HCT116 (cell line): ENCODE results near the gene RTN4.

ENCODE experiments used
- EZH2 ChIP-seq: fragments of 200-600 bp; sonication (generic); IDR thresholded peaks from 2 replicates; pipeline ENCODE4 v1.6.1; 2017; ENCODE audit warnings: antibody characterized with exemption, mixed run types
- POLR2A ChIP-seq: IDR thresholded peaks from 2 replicates; pipeline ENCODE4 v1.7.0; 2011; ENCODE audit warnings: borderline replicate concordance; ENCODE audit not compliant: insufficient read depth, insufficient read length; ENCODE audit errors: extremely low read depth
- POLR2AphosphoS5 ChIP-seq: IDR thresholded peaks from 2 replicates; pipeline ENCODE4 v1.6.1; 2011; ENCODE audit warnings: mild to moderate bottlenecking, low read depth, low read length, moderate library complexity
- SRF ChIP-seq: IDR thresholded peaks from 2 replicates; pipeline ENCODE4 v1.6.1; 2012; ENCODE audit warnings: low read depth
- TF ChIP-seq, protein P1 (sequence below), 3 experiments: fragments of 200-600 bp in 1 of 3; sonication (generic) in 1 of 3; IDR thresholded peaks in 2 of 3; conservative IDR thresholded peaks in 1 of 3; 2 replicates each; pipeline ENCODE4 v1.5.1; 2012 to 2017; ENCODE audit warnings: low read depth in 2 of 3, low read length in 2 of 3, antibody characterized with exemption in 1 of 3, borderline replicate concordance in 1 of 3, control low read depth in 1 of 3, mild to moderate bottlenecking in 1 of 3, mixed read lengths in 1 of 3, mixed run types in 1 of 3, moderate library complexity in 1 of 3; ENCODE audit not compliant: insufficient read depth in 1 of 3

DNA sequence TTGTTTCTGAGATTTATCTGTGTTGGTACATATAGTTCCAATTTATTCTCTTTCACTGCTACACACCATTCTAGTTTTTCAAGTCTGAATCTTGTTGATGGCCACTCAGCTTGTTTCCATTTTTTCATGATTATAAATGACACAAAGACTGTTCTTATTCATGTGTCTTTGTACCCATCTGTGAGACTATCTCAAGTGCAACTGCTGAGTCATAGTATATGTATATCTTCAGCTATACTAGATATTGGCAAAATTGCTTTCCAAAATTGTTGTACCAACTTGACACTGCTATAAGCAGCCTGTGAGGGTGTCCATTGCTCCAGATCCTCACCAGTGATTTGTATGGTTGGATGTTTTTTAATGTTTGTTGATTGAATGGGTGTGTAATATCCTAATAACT is 37.2 kb upstream of the RTN4 start:
- TF ChIP-seq, protein P1, sequence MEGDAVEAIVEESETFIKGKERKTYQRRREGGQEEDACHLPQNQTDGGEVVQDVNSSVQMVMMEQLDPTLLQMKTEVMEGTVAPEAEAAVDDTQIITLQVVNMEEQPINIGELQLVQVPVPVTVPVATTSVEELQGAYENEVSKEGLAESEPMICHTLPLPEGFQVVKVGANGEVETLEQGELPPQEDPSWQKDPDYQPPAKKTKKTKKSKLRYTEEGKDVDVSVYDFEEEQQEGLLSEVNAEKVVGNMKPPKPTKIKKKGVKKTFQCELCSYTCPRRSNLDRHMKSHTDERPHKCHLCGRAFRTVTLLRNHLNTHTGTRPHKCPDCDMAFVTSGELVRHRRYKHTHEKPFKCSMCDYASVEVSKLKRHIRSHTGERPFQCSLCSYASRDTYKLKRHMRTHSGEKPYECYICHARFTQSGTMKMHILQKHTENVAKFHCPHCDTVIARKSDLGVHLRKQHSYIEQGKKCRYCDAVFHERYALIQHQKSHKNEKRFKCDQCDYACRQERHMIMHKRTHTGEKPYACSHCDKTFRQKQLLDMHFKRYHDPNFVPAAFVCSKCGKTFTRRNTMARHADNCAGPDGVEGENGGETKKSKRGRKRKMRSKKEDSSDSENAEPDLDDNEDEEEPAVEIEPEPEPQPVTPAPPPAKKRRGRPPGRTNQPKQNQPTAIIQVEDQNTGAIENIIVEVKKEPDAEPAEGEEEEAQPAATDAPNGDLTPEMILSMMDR (IDR thresholded peaks at IDR 0.05 in 2 of 3, conservative IDR thresholded peaks at IDR 0.05 in 1 of 3; ENCODE audit: borderline replicate concordance in 1 of 3, insufficient read depth in 1 of 3, low read depth in 2 of 3, low read length in 2 of 3) = no peak
- TF ChIP-seq SRF (no peak), POLR2AphosphoS5 (no peak), POLR2A (no peak), EZH2 (no peak)
